DMS 273 (cell line): Measurements from ENCODE around the gene STAT3.
"Not testable (repeated sequence)": the region's sequence is repeated elsewhere in the genome, so short reads cannot be mapped to it uniquely, and the experiment has no call there.

Experiments used
- DNase-seq: peaks from one replicate; lab custom pipeline; 2025; ENCODE audit not compliant: unreplicated experiment; lab: John Stamatoyannopoulos, UW

Gene STAT3

GRCh38 chr17:42317967-42318366 is 70.3 kb downstream of the STAT3 start:
- DNase-seq: not testable (repeated sequence)

GRCh38 chr17:42317266-42317845 is 70.9 kb downstream of the STAT3 start:
- peak; percentile 85 for DNase-seq

- no peak for DNase-seq
Observed at GRCh38 chr17:42316755-42317154, 71.5 kb downstream of the STAT3 start.

GRCh38 chr17:42315402-42316156 is 72.7 kb downstream of the STAT3 start:
- no peak for DNase-seq

- no peak for DNase-seq
Observed at GRCh38 chr17:42313773-42314566, 74.3 kb downstream of the STAT3 start.

- no peak for DNase-seq
Observed at GRCh38 chr17:42313389-42313772, 74.9 kb downstream of the STAT3 start.

- DNase-seq: peak; percentile 97
Observed at GRCh38 chr17:42312285-42313130, 75.7 kb downstream of the STAT3 start.

- DNase-seq: no peak
Observed at GRCh38 chr17:42312035-42312284, 76.3 kb downstream of the STAT3 start.

- DNase-seq: no peak
Observed at GRCh38 chr17:42311240-42312034, 76.8 kb downstream of the STAT3 start.

- DNase-seq: no peak
Observed at GRCh38 chr17:42310787-42311215, 77.4 kb downstream of the STAT3 start.

GRCh38 chr17:42309986-42310786 is 78.1 kb downstream of the STAT3 start:
- DNase-seq: no peak

- DNase-seq: no peak
Observed at GRCh38 chr17:42309142-42309541, 79.1 kb downstream of the STAT3 start.

GRCh38 chr17:42308446-42308845 is 79.8 kb downstream of the STAT3 start:
- no peak for DNase-seq

GRCh38 chr17:42307362-42307927 is 80.8 kb downstream of the STAT3 start:
- DNase-seq: no peak

GRCh38 chr17:42306385-42306667 is 81.9 kb downstream of the STAT3 start:
- DNase-seq: no peak

- peak; percentile 26 for DNase-seq
Observed at GRCh38 chr17:42305543-42306384, 82.5 kb downstream of the STAT3 start.

- DNase-seq: not testable (repeated sequence)
Observed at GRCh38 chr17:42305031-42305330, 83.3 kb downstream of the STAT3 start.

- DNase-seq: no peak
Observed at GRCh38 chr17:42304187-42305030, 83.8 kb downstream of the STAT3 start.
